Adipose tissue (tissue), 3 donors: Measurements from ENCODE around the gene ALG13. TPM values are rescaled to one million over a fixed set of nuclear protein-coding genes. Genes with fewer than 3 reads are reported as not detected.
"Not testable (repeated sequence)": the region's sequence is repeated elsewhere in the genome, so short reads cannot be mapped to it uniquely, and the experiment has no call there.

Experiments
- H3K27ac ChIP-seq: one replicate; pipeline ENCODE4 v1.5.1; 2013; ENCODE audit warnings: low read depth, low read length
- WGBS, 3 donors: extraction: QIAGEN DNeasy Blood & Tissue Kit; methylation state at CpG; one replicate each; pipeline ENCODE4 v1.1.7; 2013; 5-methylcytosine and 5-hydroxymethylcytosine counted together
- polyA plus RNA-seq, 3 donors: library from polyadenylated mRNA; stranded (reverse); fragments of 200-250 nt; gene quantifications; one replicate each; pipeline ENCODE4 v1.2.3, GENCODE V29; 2013
- donor health status: healthy with polysubstance abuse.
- donor health status: Bipolar disorder and iron deficiency.
- donor health status: healthy.

Gene ALG13
- polyA plus RNA-seq: 10 to 100 TPM; 14.8 to 45.2 (median 35.8) TPM

DNA sequence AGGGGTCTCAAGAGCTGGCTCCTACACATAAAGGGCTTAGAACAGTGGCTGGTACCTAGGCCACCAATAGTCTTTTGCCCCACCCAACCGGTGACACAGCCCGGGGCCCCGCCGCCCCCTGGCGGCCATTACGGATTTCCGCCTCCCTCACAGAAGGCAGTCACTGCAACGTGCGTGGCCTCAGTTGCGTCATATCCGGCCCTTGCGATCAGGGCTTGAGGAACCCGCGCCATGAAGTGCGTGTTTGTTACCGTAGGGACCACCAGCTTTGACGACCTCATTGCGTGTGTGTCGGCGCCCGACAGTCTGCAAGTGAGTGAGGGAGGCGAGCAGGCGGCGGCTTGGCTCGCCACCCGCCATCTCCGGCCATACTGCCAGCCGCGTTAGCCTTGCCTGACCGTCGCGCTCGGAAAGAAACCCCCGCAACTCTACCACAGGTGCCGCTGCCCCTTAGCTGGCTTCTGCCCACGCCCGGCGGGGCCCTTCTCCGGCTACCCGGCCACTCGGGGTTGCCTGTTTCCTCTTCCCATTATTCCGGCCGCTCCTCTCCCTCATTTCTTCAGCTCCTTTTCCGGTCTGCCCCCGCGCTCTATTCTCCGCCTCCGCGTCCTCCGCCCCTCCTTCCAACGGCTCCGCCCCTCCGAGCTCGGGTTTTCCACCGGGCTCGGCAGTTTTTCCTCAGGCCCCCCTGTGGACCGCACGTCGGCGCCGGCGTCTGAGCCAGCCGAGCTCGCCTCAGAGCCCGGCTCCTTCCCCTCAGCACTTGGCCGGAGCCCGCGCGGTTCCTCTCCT lies at the start of gene ALG13:
TSS of gene ALG13 (plus strand) at position 183 of the 792 bp plus-strand sequence. CDS start at position 232, 49 bp downstream.
- no peak within 1 kb of the TSS for H3K27ac ChIP-seq
- WGBS, 3 donors: 0 to 8% (median 1%) methylated on average over 52 to 69 of the region's 69 CpGs

DNA sequence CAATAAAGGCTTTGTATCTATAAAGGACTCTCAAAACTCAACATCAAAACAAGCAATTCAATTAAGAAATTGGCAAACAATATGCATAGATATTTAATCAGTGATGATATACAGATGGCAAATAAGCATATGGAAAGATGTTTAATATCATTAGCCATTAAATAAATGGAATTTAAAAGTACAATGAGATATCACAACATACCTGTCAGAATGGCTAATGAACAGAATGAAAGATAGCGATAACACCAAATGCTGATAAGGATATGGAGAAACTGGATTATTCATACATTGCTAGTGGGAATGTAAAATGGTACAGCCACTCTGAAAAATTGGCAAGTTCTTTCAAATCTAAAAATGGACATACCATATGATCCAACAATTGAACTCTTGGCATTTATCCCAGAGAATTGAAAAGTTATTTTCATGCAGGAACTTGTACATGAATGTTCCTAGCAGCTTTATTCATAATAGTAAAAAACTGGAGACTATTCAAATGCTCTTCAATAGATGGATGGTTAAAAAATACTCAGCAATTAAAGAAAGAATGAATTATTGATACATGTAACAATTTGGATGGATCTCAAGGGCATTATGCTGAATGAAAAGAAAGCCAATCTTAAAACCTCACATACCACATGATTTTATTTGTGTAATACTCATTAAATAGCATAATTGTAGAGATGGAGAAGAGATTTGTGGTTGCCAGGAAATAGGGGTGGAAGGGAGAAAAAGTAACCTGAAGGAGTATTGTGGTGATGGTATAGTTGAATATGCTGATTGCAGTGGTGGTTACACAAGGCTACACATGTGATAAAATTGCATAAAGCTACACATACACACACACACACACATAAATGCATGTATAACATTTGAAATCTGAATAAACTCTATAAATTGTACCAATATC lies 45.9 kb upstream of the ALG13 start:
- WGBS, 3 donors: 75 to 90% (median 78%) methylated on average over 1 of the region's 1 CpG
- no peak overlapping the region for H3K27ac ChIP-seq

DNA sequence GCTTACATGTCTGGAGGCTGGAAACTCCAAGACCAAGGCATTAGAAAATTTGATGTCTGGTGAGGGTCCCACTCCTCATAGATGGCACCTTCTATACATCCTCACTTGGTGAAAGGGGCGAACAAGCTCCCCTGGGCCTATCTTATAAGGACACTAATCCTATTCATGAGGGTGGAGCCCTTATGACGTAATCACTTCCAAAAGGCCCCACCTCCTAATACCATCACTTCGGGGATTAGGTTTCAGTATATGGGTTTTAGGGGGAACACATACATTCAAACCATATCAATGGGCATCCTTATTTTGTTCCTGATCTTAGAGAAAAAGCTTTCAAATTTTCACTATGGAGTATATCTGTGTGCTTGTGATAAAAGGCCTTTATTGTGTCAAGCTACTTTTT lies 39.0 kb upstream of the ALG13 start:
- H3K27ac ChIP-seq: no peak overlapping the region
- WGBS, 3 donors: 76 to 100% (median 88%) methylated on average over 3 of the region's 3 CpGs

DNA sequence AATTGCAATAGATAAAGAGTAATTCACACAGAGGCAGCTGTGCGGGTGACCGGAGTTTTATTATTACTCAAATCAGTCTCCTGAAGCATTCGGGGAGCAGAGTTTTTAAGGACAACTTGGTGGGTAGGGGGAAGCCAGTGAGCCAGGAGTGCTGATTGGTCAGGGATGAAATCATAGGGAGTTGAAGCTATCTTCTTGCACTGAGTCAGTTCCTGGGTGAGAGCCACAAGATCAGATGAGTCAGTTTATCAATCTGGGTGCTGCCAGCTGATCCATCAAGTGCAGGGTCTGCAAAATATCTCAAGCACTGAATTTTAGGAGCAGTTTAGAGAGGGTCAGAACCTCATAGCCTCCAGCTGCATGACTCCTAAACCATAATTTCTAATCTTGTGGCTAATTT lies 35.8 kb upstream of the ALG13 start:
- not testable (repeated sequence) for H3K27ac ChIP-seq
- WGBS, 3 donors: 76 to 84% (median 79%) methylated on average over 3 of the region's 3 CpGs

DNA sequence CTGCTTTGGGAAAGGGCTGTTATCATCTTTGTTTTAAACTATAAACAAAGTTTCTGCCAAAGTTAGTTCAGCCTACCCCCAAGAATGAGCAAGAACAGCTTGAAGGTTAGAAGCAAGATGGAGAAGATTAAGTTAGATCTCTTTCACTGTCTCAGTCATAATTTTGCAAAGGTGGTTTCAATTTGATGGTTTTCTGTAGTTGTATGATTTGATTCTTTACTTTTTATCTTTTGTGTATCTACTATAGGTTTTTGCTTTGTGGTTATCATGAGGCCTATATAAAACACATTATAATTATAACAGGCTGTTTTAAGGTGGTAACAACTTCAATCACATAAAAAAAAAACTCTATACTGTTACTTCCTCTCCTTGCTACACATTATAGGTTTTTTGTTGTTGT lies 35.4 kb upstream of the ALG13 start:
- no peak overlapping the region for H3K27ac ChIP-seq

- 76 to 84% (median 82%) methylated on average over 1 of the region's 1 CpG for WGBS, 3 donors
- no peak overlapping the region for H3K27ac ChIP-seq
These were observed 34.5 kb upstream of the ALG13 start for GRCh38 chrX:111646515-111646914.

DNA sequence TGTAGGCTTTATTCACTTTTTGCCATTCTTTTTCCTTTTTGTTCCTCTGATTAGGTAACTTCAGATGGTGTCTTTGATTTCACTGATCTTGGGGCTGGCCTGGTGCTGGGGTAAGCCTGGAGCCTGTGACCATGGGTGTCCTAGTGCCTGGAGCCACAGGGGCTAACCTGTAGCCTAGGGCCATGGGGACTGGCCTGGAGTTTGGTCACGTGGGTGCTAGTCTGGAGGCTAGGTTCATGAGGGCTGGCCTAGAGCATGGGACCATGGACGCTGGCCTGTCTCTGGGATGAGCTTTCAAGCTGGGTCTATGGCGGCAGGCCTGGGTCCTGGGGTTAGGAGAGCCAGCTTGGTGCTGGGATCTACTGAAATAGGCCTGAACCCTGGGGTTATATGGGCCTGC lies 32.2 kb upstream of the ALG13 start:
- no peak overlapping the region for H3K27ac ChIP-seq
- WGBS, 3 donors: 92 to 97% (median 94%) methylated on average over 3 of the region's 3 CpGs

DNA sequence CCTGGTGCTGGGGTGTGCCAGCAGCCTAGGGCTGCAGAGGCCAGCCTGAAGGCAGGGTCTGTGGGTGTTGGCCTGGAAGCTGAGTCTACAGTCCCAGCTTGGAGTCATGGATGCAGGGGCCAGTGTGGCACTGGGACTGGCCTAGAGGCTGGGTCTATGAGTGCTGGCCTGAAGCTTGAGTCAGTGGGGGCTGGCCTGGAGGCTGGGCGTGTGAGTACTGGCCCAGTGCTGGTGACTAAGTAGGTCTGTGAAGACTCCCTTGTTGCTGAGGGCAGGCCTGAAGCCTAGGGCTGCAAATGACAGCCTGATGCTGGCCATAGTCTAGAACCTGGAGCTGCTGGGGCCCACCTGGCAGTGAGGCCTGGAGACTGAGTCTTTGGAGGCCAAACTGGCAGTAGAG lies 31.3 kb upstream of the ALG13 start:
- WGBS, 3 donors: 91 to 100% (median 92%) methylated on average over 1 of the region's 1 CpG

DNA sequence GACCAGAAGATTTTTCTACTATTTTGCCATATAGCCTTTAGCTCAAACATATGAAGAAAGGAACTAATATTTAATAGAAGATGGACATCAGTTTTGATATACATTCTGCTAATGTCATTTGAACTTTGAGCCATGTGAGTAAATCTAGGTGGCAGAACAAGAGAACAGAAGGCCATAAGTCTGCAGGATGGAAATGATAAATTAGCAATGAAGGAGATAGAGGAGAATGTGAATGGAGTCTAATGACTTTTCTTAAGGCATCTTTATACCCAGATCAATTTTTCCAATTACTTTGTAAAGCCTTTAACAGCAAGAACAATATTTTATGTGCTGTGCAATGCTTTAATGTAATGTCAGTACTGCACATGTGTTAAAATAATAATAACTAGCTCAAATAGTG lies 30.1 kb upstream of the ALG13 start:
- no peak overlapping the region for H3K27ac ChIP-seq

More for the DNA sequence above, 31.3 kb upstream of the ALG13 start:
- no peak overlapping the region for H3K27ac ChIP-seq

DNA sequence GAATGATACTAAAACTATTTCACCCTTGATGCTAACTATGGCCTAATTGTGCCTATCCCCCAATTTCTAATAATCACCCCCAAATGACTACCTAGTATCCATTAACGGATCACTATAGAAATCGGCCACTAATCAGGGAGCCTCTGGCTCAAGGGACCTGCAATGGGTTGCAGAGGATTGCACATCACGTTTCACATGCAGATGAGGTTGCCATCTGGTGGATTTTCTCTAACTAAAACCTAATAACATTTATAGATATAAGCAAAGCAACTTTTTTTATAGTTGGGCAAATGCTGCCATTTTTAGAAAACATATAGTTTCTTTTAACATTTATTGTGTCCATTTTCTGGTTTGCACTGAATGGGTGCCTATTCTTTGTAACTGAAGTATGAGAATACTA lies 28.3 kb upstream of the ALG13 start:
- 35 to 55% (median 40%) methylated on average over 3 of the region's 3 CpGs for WGBS, 3 donors
- H3K27ac ChIP-seq: no peak overlapping the region

GRCh38 chrX:111661241-111661640 lies 19.7 kb upstream of the ALG13 start:
- no peak overlapping the region for H3K27ac ChIP-seq
- 78 to 98% (median 94%) methylated on average over 1 of the region's 1 CpG for WGBS, 3 donors

DNA sequence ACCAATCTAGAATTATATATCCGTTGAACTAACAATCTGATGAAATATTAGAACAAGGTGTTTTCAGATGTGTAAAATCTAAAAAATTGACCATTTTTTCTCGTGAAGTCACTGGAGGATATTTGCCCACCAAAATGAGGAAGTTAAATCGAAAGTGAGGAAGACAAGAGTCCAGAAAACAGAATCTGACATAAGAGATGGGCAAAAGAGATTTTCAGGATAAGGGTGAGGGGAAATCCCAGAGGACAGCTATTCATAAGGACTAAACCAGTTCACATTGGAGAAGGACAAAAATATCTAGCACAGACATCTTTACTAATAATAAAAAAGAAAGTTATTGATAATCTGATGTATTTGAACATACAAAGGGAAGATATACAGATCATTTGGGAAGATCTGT lies 18.7 kb upstream of the ALG13 start:
- no peak overlapping the region for H3K27ac ChIP-seq
- WGBS, 3 donors: 60 to 78% (median 68%) methylated on average over 3 of the region's 3 CpGs

- WGBS, 3 donors: 63 to 79% (median 66%) methylated on average over 7 of the region's 7 CpGs
- no peak overlapping the region for H3K27ac ChIP-seq
These were observed 9.3 kb upstream of the ALG13 start for GRCh38 chrX:111671668-111672067.

DNA sequence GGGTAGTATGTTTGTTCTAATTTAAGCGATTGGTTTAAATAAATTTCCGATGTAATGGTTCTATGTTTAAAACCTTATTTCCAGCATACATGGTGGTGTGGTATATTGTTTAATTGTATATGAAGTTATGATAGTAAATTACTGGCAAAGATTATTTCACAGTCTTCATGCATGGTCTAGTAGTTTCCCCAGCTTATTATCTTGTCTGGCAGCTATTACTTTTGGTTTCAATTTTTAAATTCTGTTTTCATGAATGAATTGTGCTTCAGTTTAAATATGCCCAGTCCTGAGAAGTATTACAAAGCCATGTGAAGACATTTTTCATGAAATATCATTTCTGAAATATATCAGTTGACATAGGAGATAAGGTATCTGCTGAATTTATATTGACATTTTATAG lies 6.3 kb downstream of the ALG13 start:
- WGBS, 3 donors: 96 to 99% (median 97%) methylated on average over 2 of the region's 2 CpGs
- no peak overlapping the region for H3K27ac ChIP-seq

DNA sequence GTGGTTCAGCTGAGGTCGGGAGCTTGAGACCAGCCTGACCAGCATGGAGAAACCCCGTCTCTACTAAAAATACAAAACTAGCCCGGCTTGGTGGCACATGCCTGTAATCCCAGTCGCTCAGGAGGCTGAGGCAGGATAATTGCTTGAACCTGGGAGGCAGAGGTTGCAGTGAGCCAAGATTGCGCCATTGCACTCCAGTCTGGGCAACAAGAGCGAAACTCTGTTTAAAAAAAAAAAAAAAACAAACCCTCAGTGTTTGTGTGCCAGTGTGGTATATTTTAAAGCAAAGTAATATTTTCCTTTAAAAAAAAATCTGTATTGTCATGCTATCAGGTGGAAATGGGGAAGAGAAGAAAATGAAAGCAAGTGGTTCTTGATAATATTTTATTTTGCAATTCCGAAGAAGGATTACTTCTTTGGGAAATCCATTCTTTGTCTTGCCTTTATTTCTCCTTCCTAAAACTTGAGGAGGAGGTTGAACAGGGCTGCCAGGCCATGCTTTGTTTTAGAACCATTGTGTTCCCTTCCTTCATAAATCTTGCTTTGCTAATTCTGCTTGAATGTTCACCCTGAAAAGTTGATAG lies 14.4 kb downstream of the ALG13 start:
- WGBS, 3 donors: 81 to 95% (median 84%) methylated on average over 7 of the region's 7 CpGs
- H3K27ac ChIP-seq: no peak overlapping the region

DNA sequence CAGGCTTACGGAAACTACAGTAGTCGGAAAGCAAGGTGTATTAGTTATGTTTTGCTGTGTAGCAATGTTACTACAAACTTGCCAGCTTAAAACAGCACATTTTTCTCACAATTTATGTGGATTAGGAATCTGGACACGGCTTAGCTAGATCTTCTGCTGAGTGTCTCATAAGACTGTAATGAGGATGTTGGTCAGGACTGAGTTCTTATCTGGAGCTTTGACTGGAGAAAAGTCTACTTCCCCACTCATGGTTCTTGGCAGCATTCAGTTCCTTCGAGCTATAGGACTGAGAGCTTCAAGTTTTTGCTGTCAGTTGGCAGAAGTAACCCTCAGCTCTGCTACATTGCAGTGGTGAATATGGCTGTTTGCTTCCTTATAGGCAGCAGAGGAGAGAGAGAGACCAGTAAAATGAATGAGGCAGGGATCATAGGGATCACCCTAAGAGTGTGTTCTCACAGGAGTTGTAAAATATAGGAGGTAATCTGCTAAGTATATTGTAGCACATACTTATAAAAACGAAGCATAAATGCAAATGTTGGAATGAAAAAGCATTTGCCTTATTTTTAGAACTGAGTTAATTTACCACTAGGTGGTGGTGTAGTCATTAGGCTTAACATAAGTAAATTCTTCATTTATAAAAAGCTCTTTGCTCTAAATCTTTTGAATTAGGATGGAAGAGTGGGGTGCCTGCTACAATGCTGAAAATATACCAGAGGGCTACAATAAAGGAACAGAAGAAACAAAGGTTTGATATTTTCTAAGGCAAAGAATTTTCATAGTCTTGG lies 38.6 kb downstream of the ALG13 start:
- 60 to 70% (median 63%) methylated on average over 5 of the region's 5 CpGs for WGBS, 3 donors
- no peak overlapping the region for H3K27ac ChIP-seq

DNA sequence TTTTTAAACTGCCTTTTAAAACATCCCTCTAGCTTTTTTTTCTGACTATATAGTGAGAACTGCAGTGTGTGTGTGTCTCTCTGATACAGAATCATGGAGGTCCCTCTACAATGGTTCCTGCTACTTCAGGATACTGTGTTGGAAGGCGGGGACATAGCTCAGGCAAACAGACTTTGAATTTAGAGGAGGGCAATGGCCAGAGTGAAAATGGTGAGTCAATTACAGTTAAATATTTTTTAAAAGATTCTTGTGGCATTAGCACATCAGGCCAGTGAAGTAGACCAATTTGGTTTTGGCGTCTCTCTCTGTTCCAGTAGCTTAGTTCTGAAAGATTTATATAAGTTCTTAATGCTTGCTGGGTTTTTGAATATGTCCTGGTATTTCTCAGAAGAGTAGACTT lies 47.1 kb downstream of the ALG13 start:
- H3K27ac ChIP-seq: no peak overlapping the region
- 85 to 95% (median 88%) methylated on average over 2 of the region's 2 CpGs for WGBS, 3 donors

DNA sequence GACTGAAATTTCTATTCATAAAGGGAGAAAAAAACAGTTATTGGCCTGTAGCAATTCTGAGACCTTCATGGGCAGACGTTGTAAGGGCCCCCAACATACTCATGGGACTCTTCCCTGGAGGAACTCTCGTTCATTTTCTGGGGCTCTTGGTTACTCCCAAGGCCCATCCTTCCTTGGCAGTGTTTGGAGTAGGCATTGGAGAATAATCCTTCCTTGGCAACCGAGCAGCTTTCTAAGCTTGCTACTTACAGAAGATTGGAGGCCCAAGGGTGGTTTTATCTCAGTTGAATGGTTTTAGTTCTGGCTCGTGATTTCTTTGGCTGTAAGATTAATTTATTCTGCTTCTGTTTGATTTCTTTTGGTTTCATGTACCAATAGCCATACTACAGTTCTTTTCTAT lies 50.4 kb downstream of the ALG13 start:
- WGBS, 3 donors: 60 to 88% (median 88%) methylated on average over 4 of the region's 4 CpGs
- no peak overlapping the region for H3K27ac ChIP-seq

GRCh38 chrX:111736571-111736970 lies 55.6 kb downstream of the ALG13 start:
- 52 to 92% (median 85%) methylated on average over 3 of the region's 3 CpGs for WGBS, 3 donors
- no peak overlapping the region for H3K27ac ChIP-seq
